HTERT RPE-1 (cell line): ENCODE measurements around the gene GAPT.

Experiments
- in situ Hi-C: fragments of 300-500 bp; cut with MboI; formaldehyde crosslinking; loops from 4 replicates; pipeline ENCODE4 v1.14.3; 2020; ENCODE audit warnings: low sequenced_read_pairs

Gene GAPT

GRCh38 chr5:58460002-58460731 lies 31.1 kb upstream of the GAPT start, which contains the start of gene PLK2:
TSS of gene PLK2 (minus strand) at chr5:58460086. CDS start at chr5:58459959, 127 bp downstream.
- in situ Hi-C loops: loop anchor here (25.0 kb wide), 1 partner anchor 648 kb away; no protein-coding TSS in a partner anchor

- in situ Hi-C loops: loop anchor here (25.0 kb wide), 1 partner anchor 649 kb away; no protein-coding TSS in a partner anchor
These were observed 30.4 kb upstream of the GAPT start for GRCh38 chr5:58460732-58461286.

GRCh38 chr5:58462154-58462553 lies 29.1 kb upstream of the GAPT start:
- in situ Hi-C loops: loop anchor here (25.0 kb wide), 1 partner anchor 650 kb away; no protein-coding TSS in a partner anchor

DNA sequence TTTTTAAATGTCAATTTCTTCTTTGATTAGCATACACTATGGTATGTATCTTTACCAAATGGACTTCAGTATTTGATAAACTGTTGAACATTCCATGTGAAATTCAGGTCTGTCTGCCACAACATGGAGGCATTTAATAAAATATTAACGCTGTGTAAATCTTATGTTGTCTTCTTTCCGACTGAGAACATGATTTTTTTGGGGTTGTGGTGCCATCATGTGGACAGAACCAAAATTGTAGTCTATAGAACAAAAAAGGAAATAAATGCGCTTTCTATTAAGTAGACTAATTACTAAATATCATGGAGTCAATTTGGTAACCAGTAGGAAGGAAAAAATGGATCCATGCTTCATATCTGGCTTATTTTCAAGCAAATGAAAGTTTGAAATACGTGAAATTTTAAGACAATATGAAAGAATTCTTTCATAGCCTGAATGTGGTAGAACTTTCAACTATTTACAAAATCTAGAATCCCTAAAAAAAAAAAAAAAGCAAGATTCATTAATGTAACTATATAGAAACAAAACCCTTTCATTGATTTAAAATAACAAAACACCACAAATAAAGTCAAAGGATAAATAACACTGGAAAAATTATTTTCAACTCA lies 28.5 kb upstream of the GAPT start:
- in situ Hi-C loops: loop anchor here (25.0 kb wide), 1 partner anchor 650 kb away; no protein-coding TSS in a partner anchor

- in situ Hi-C loops: loop anchor here (25.0 kb wide), 1 partner anchor 655 kb away; no protein-coding TSS in a partner anchor
These were observed 24.3 kb upstream of the GAPT start for GRCh38 chr5:58466939-58467338.

- in situ Hi-C loops: loop anchor here (25.0 kb wide), 1 partner anchor 658 kb away; no protein-coding TSS in a partner anchor
These were observed 21.3 kb upstream of the GAPT start for GRCh38 chr5:58469896-58470295.

DNA sequence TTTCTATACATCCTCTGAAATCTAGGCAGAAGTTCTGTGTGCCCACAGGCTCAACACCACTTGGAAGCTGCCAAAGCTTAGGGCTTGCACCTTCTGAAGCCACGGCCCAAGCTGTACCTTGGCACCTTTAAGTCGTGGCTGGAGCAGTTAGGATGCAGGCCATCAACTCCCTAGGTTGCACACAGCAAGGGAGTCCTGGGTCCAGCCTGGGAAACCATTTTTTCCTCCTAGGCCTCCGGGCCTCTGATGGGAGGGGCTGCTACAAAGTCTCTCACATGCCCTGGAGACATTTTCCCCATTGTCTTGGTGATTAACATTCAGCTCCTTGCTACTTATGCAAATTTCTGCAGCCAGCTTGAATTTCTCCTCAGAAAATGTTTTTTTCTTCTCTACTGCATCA lies 15.8 kb upstream of the GAPT start:
- in situ Hi-C loops: no loop called here

GRCh38 chr5:58477760-58478376 lies 13.4 kb upstream of the GAPT start:
- in situ Hi-C loops: no loop called here

DNA sequence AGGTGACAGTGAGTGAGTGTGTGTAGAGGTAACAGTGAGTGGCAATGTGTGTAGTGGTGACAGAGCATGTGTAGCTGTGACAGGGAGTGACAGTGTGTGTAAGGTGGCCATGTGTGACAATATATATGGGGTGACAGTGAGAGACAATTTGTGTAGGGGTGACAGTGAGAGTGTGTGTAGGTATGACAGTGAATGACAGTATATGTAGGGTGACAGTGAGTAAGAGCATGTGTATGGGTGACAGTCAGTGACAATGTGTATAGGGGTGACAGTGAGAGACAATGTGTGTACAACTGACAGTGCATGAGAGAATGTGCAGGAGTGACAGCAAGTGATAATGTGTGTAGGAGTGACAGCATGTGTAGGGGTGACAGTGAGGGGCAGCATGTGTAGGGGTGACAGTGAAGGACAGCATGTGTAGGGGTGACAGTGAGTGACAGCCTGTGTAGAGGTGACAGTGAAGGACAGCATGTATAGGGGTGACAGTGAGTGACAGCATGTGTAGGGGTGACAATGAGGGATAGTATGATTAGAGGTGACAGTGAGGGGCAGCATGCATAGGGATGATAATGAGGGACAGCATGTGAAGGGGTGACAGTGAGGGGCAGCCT lies 10.1 kb upstream of the GAPT start:
- in situ Hi-C loops: no loop called here

GRCh38 chr5:58481828-58482227 lies 9.4 kb upstream of the GAPT start:
- in situ Hi-C loops: no loop called here

- in situ Hi-C loops: no loop called here
These were observed 8.7 kb upstream of the GAPT start for GRCh38 chr5:58482536-58482935.

GRCh38 chr5:58484505-58484904 lies 6.7 kb upstream of the GAPT start:
- in situ Hi-C loops: no loop called here

GRCh38 chr5:58486290-58486689 lies 4.9 kb upstream of the GAPT start:
- in situ Hi-C loops: no loop called here

- in situ Hi-C loops: no loop called here
These were observed 709 bp upstream of the GAPT start for GRCh38 chr5:58490402-58491050.

GRCh38 chr5:58493141-58493540 lies 1.9 kb downstream of the GAPT start:
- in situ Hi-C loops: no loop called here

- in situ Hi-C loops: no loop called here
These were observed 5.3 kb downstream of the GAPT start for GRCh38 chr5:58496488-58496887.

DNA sequence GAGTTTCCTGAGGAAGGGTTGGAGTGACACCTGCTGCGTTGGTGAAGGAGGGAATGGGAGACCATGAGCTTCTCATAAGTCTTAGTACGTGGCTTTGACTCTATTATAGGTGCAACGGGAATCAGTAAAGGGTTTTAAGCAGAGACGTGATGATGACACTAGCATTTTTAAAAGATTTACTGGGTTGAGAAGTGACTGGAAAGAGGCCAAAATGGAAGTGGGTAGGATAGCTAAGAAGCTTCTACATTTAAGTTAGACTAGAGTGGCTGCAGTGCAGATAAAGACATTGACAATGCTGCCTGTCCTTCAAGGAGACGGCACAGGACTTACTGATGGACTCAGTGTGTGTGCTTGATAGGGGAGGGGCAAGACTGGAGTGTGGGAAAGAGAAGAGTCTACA lies 6.2 kb downstream of the GAPT start:
- in situ Hi-C loops: no loop called here

DNA sequence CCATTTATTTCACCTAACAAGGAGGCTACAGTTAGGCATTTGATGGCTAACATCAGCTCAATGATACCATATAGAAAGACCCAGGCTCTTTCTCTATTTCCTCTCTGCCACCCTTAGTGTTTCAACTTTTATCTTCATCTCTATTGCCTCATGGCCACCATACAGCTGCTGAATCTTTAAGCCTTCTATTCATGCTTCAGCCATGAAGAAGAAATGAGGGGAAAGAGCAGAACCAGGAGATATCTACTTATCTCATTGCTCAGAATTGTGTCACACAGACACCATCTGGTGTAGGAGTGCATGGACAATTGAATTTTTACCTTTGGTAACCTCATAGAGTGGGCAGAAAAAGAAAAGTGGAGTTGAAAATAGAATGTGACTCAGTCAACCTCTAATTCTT lies 6.7 kb downstream of the GAPT start:
- in situ Hi-C loops: no loop called here

- in situ Hi-C loops: no loop called here
These were observed 7.2 kb downstream of the GAPT start for GRCh38 chr5:58498340-58498942.

GRCh38 chr5:58499231-58499630 lies 8.0 kb downstream of the GAPT start:
- in situ Hi-C loops: no loop called here
